Endothelial cell of umbilical vein (primary cell): ENCODE data around the gene ZDHHC7.

ENCODE experiments used
- CTCF ChIP-seq, 2 donors: IDR thresholded peaks; 1 replicate in 1 of 2; 2 replicates in 1 of 2; pipeline ENCODE4 v1.5.1; 2011; ENCODE audit warnings: low read length in 2 of 2, mild to moderate bottlenecking in 2 of 2, moderate library complexity in 2 of 2, control low read depth in 1 of 2, inconsistent platforms in 1 of 2, low read depth in 1 of 2; ENCODE audit not compliant: insufficient read depth in 1 of 2; ENCODE audit errors: extremely low read depth in 1 of 2
- EZH2 ChIP-seq: IDR thresholded peaks from 2 replicates; pipeline ENCODE4 v1.6.1; 2012; ENCODE audit warnings: borderline replicate concordance, low read depth, mild to moderate bottlenecking, moderate library complexity, low read length, inconsistent platforms; ENCODE audit not compliant: severe bottlenecking
- FOS ChIP-seq: IDR thresholded peaks from 2 replicates; pipeline ENCODE4 v1.6.1; 2011; ENCODE audit warnings: mild to moderate bottlenecking, low read length, moderate library complexity, borderline replicate concordance; ENCODE audit not compliant: insufficient read depth
- GATA2 ChIP-seq: IDR thresholded peaks from 2 replicates; pipeline ENCODE4 v1.7.0; 2011; ENCODE audit warnings: low read depth, mild to moderate bottlenecking, moderate library complexity, mixed read lengths, low read length; ENCODE audit not compliant: insufficient read length, insufficient read depth
- JUN ChIP-seq: IDR thresholded peaks from 2 replicates; pipeline ENCODE4 v1.6.1; 2011; ENCODE audit warnings: borderline replicate concordance, low read depth; ENCODE audit not compliant: insufficient read length, insufficient read depth
- MAX ChIP-seq: IDR thresholded peaks from 2 replicates; pipeline ENCODE4 v1.6.1; 2011; ENCODE audit not compliant: insufficient read depth, insufficient read length
- POLR2A ChIP-seq: IDR thresholded peaks from 2 replicates; pipeline ENCODE4 v1.6.1; 2012; ENCODE audit warnings: low read depth, mild to moderate bottlenecking, control low read depth, low read length
- POLR2AphosphoS5 ChIP-seq: IDR thresholded peaks from 2 replicates; pipeline ENCODE4 v1.6.1; 2012; ENCODE audit warnings: low read depth, mild to moderate bottlenecking, control low read depth, low read length, moderate library complexity; ENCODE audit not compliant: insufficient read depth

GRCh38 chr16:85042606-85043005, 31.3 kb upstream of the ZDHHC7 start:
- TF ChIP-seq POLR2A (no peak), CTCF (IDR thresholded peaks at IDR 0.05; ENCODE audit: extremely low read depth in 1 of 2, insufficient read depth in 1 of 2, low read depth in 1 of 2, low read length in 2 of 2) (no peak), EZH2 (no peak), MAX (no peak), POLR2AphosphoS5 (no peak), JUN (no peak), FOS (no peak), GATA2 (no peak)
